HepG2 (cell line): Measurements from ENCODE around the gene GPS1. TPM values are rescaled to one million over a fixed set of nuclear protein-coding genes. Genes with fewer than 3 reads are reported as not detected.
A peak's percentile ranks its signal among the peaks of the same experiment; 100 is the strongest.

Experiments used
- FOXK1 ChIP-seq: sonication (generic); formaldehyde crosslinking; IDR thresholded peaks from 2 replicates; pipeline ENCODE4 v1.4.0; 2020; ENCODE audit warnings: low read depth, missing genetic modification reagents, borderline replicate concordance
- HIVEP1 ChIP-seq: sonication (generic); formaldehyde crosslinking; IDR thresholded peaks from 2 replicates; pipeline ENCODE4 v1.4.0; 2020; ENCODE audit warnings: mild to moderate bottlenecking, missing genetic modification reagents
- HMG20B ChIP-seq: conservative IDR thresholded peaks from 2 replicates; pipeline ENCODE4 v1.6.1; 2016; ENCODE audit warnings: missing genetic modification reagents, missing compliant biosample characterization
- HNF1A ChIP-seq, 2 experiments: sonication (generic) in 1 of 2; formaldehyde crosslinking in 1 of 2; IDR thresholded peaks; 2 replicates each; pipeline versions ENCODE4 v1.4.0 to v1.6.1; 2016 to 2020; ENCODE audit warnings: borderline replicate concordance in 1 of 2, low read depth in 1 of 2, mild to moderate bottlenecking in 1 of 2, missing genetic modification reagents in 1 of 2
- ISX ChIP-seq: sonication (generic); formaldehyde crosslinking; conservative IDR thresholded peaks from 2 replicates; pipeline ENCODE4 v1.5.0; 2020; ENCODE audit warnings: missing genetic modification reagents
- KMT2A ChIP-seq: sonication (generic); formaldehyde crosslinking; IDR thresholded peaks from 2 replicates; pipeline ENCODE4 v1.4.0; 2020; ENCODE audit warnings: missing genetic modification reagents
- MAF1 ChIP-seq: sonication (generic); formaldehyde crosslinking; IDR thresholded peaks from 2 replicates; pipeline ENCODE4 v1.5.0; 2020; ENCODE audit warnings: missing genetic modification reagents, borderline replicate concordance
- MED13 ChIP-seq: sonication (generic); formaldehyde crosslinking; IDR thresholded peaks from 2 replicates; pipeline ENCODE4 v1.5.0; 2020; ENCODE audit warnings: missing genetic modification reagents
- MXD3 ChIP-seq: IDR thresholded peaks from 2 replicates; pipeline ENCODE4 v1.6.1; 2016; ENCODE audit warnings: mild to moderate bottlenecking, missing biosample characterization, missing genetic modification reagents
- SALL1 ChIP-seq: sonication (generic); formaldehyde crosslinking; IDR thresholded peaks from 2 replicates; pipeline ENCODE4 v1.8.0; 2022; ENCODE audit warnings: mild to moderate bottlenecking, missing genetic modification reagents
- SOX6 ChIP-seq, 2 experiments: fragments of 450-650 bp in 1 of 2; sonication (generic) in 1 of 2; formaldehyde crosslinking in 1 of 2; IDR thresholded peaks; 2 replicates each; pipeline versions ENCODE4 v1.4.0 to v1.6.1; 2017 to 2020; ENCODE audit warnings: antibody characterized with exemption in 1 of 2, mild to moderate bottlenecking in 1 of 2, missing genetic modification reagents in 1 of 2
- ZNF296 ChIP-seq: sonication (generic); formaldehyde crosslinking; conservative IDR thresholded peaks from 2 replicates; pipeline ENCODE4 v1.5.0; 2020; ENCODE audit warnings: mild to moderate bottlenecking, missing genetic modification reagents
- ZNF33A ChIP-seq: sonication (generic); formaldehyde crosslinking; IDR thresholded peaks from 2 replicates; pipeline ENCODE4 v1.5.1; 2020; ENCODE audit warnings: missing genetic modification reagents, mild to moderate bottlenecking, moderate library complexity, borderline replicate concordance
- polyA plus RNA-seq, 8 experiments: library from polyadenylated mRNA; depleted of rRNA in 3 of 8; stranded (reverse) in 7 of 8; unstranded in 1 of 8; fragments of >200 nt; fragmentation: Illumina TruSeq in 4 of 8; extraction: Trizol in 4 of 8; gene quantifications; 2 replicates each; pipeline versions ENCODE4 v1.2.1 to v1.2.3, GENCODE V29; 2011 to 2016; ENCODE audit warnings: low read depth in 4 of 8, missing spikeins in 1 of 8, mixed read lengths in 1 of 8; ENCODE audit not compliant: insufficient read depth in 1 of 8
- total RNA-seq, 5 experiments: library from RNA; depleted of rRNA; stranded (reverse); fragments of >200 nt; fragmentation: Illumina TruSeq; extraction: Trizol; gene quantifications; 2 replicates each; pipeline ENCODE4 v1.2.3, GENCODE V29; 2016; ENCODE audit warnings: low read depth in 1 of 5
- TF ChIP-seq, protein P1 (sequence below): sonication (generic); formaldehyde crosslinking; IDR thresholded peaks from 2 replicates; pipeline ENCODE4 v1.5.0; 2020; ENCODE audit warnings: mild to moderate bottlenecking, missing genetic modification reagents, borderline replicate concordance
- TF ChIP-seq, protein P2 (sequence below): IDR thresholded peaks from 2 replicates; pipeline ENCODE4 v1.6.1; 2012; ENCODE audit warnings: inconsistent platforms

The GPS1 gene
- total and polyA plus RNA-seq, 2 of the 13 experiments (the other 11 are each of a cell fraction or from before 2014, with no cell fraction given) = 124 to 128 TPM

- 0 out of 2 replicates have a peak, but pooled peaks have one; percentile 3 for TF ChIP-seq MED13
- no peak for TF ChIP-seq ISX
- TF ChIP-seq SALL1 (CRISPR knock-in tag) = peak; percentile 31; the same call in 1 of the 2 replicates
- TF ChIP-seq KMT2A (CRISPR knock-in tag) = peak; percentile 39
- no peak for TF ChIP-seq ZNF33A (CRISPR knock-in tag)
- no peak for TF ChIP-seq HNF1A (IDR thresholded peaks at IDR 0.05; ENCODE audit: low read depth)
- peak; percentile 25; the same call in 1 of the 2 replicates for TF ChIP-seq HNF1A (CRISPR knock-in tag; IDR thresholded peaks at IDR 0.05; ENCODE audit: borderline replicate concordance)
- peak; percentile 71 for TF ChIP-seq MXD3 (CRISPR knock-in tag)
- TF ChIP-seq, protein P1, sequence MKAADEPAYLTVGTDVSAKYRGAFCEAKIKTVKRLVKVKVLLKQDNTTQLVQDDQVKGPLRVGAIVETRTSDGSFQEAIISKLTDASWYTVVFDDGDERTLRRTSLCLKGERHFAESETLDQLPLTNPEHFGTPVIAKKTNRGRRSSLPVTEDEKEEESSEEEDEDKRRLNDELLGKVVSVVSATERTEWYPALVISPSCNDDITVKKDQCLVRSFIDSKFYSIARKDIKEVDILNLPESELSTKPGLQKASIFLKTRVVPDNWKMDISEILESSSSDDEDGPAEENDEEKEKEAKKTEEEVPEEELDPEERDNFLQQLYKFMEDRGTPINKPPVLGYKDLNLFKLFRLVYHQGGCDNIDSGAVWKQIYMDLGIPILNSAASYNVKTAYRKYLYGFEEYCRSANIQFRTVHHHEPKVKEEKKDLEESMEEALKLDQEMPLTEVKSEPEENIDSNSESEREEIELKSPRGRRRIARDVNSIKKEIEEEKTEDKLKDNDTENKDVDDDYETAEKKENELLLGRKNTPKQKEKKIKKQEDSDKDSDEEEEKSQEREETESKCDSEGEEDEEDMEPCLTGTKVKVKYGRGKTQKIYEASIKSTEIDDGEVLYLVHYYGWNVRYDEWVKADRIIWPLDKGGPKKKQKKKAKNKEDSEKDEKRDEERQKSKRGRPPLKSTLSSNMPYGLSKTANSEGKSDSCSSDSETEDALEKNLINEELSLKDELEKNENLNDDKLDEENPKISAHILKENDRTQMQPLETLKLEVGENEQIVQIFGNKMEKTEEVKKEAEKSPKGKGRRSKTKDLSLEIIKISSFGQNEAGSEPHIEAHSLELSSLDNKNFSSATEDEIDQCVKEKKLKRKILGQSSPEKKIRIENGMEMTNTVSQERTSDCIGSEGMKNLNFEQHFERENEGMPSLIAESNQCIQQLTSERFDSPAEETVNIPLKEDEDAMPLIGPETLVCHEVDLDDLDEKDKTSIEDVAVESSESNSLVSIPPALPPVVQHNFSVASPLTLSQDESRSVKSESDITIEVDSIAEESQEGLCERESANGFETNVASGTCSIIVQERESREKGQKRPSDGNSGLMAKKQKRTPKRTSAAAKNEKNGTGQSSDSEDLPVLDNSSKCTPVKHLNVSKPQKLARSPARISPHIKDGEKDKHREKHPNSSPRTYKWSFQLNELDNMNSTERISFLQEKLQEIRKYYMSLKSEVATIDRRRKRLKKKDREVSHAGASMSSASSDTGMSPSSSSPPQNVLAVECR = peak; percentile 62; the same call in 1 of the 2 replicates
- no peak; the same call in 1 of the 2 replicates for TF ChIP-seq ZNF296 (CRISPR knock-in tag)
- TF ChIP-seq, protein P2, sequence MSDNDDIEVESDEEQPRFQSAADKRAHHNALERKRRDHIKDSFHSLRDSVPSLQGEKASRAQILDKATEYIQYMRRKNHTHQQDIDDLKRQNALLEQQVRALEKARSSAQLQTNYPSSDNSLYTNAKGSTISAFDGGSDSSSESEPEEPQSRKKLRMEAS = peak; percentile 67
- TF ChIP-seq SOX6 (IDR thresholded peaks at IDR 0.05) = no peak
- no peak for TF ChIP-seq SOX6 (CRISPR knock-in tag; IDR thresholded peaks at IDR 0.05)
- no peak for TF ChIP-seq MAF1 (CRISPR knock-in tag)
- TF ChIP-seq HMG20B (CRISPR knock-in tag) = no peak
- peak; percentile 41; the same call in 1 of the 2 replicates for TF ChIP-seq FOXK1 (CRISPR knock-in tag)
- TF ChIP-seq HIVEP1 (CRISPR knock-in tag) = peak; percentile 47
Observed at GRCh38 chr17:82051776-82052637, at the start of gene GPS1, which contains the start of gene RFNG (continued).
